ENCODE measurements around the gene DMBX1. TPM values are rescaled to one million over a fixed set of nuclear protein-coding genes. Genes with fewer than 3 reads are reported as not detected.

Gene DMBX1
- total and polyA plus RNA-seq, 9 of the 15 experiments (the other 6 are each of a cell fraction or from before 2014, with no cell fraction given) = 0.25 to 4.3 (median 1.0) TPM

DNA sequence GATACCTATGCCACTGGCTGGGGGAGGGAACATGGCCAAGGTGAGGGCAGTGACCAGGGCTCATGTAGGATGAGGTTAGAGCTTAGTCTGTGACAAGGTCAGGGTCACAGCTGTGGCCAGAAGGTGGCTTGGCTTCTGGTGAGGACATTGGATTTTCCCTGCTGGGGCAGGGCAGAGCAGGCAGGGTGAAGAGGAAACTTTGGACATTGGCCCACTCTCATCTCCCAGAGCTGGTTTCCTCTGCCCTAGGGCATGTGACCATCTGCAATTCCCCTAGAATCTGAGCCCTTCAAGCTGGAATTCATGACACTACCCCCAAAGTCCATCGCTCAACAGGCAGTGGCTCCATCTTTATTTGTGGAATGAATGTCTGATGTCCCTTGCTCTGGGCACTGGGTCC is 5.3 kb downstream of the DMBX1 start (continued):
- TF ChIP-seq, protein P1, sequence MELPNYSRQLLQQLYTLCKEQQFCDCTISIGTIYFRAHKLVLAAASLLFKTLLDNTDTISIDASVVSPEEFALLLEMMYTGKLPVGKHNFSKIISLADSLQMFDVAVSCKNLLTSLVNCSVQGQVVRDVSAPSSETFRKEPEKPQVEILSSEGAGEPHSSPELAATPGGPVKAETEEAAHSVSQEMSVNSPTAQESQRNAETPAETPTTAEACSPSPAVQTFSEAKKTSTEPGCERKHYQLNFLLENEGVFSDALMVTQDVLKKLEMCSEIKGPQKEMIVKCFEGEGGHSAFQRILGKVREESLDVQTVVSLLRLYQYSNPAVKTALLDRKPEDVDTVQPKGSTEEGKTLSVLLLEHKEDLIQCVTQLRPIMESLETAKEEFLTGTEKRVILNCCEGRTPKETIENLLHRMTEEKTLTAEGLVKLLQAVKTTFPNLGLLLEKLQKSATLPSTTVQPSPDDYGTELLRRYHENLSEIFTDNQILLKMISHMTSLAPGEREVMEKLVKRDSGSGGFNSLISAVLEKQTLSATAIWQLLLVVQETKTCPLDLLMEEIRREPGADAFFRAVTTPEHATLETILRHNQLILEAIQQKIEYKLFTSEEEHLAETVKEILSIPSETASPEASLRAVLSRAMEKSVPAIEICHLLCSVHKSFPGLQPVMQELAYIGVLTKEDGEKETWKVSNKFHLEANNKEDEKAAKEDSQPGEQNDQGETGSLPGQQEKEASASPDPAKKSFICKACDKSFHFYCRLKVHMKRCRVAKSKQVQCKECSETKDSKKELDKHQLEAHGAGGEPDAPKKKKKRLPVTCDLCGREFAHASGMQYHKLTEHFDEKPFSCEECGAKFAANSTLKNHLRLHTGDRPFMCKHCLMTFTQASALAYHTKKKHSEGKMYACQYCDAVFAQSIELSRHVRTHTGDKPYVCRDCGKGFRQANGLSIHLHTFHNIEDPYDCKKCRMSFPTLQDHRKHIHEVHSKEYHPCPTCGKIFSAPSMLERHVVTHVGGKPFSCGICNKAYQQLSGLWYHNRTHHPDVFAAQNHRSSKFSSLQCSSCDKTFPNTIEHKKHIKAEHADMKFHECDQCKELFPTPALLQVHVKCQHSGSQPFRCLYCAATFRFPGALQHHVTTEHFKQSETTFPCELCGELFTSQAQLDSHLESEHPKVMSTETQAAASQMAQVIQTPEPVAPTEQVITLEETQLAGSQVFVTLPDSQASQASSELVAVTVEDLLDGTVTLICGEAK (IDR thresholded peaks at IDR 0.05) = no peak
- TF ChIP-seq, protein P1 (CRISPR knock-in tag; IDR thresholded peaks at IDR 0.05) = no peak
- TF ChIP-seq ARID2 (IDR thresholded peaks at IDR 0.05) = no peak
